K562 (cell line): ENCODE measurements around the gene NOTO. TPM values are rescaled to one million over a fixed set of nuclear protein-coding genes. Genes with fewer than 3 reads are reported as not detected.

Experiments used
- MTA3 ChIP-seq: fragments of 450-650 bp; formaldehyde crosslinking; IDR thresholded peaks from 2 replicates; pipeline ENCODE4 v1.6.1; 2017; ENCODE audit warnings: mild to moderate bottlenecking, borderline replicate concordance
- PCBP2 ChIP-seq: fragments of 200-400 bp; formaldehyde crosslinking; IDR thresholded peaks from 2 replicates; pipeline ENCODE4 v1.6.1; 2018; ENCODE audit warnings: low read length, low read depth, mild to moderate bottlenecking, moderate library complexity; ENCODE audit not compliant: poor library complexity, severe bottlenecking
- YY1 ChIP-seq, 3 experiments: IDR thresholded peaks; 2 replicates each; pipeline ENCODE4 v1.6.1; 2011; ENCODE audit warnings: low read length in 2 of 3, mild to moderate bottlenecking in 2 of 3, moderate library complexity in 2 of 3, borderline replicate concordance in 1 of 3, control low read depth in 1 of 3, low read depth in 1 of 3; ENCODE audit not compliant: insufficient read depth in 3 of 3, insufficient replicate concordance in 2 of 3, control insufficient read depth in 1 of 3, insufficient read length in 1 of 3; ENCODE audit errors: extremely low read depth in 1 of 3
- ZNF282 ChIP-seq: sonication (generic); formaldehyde crosslinking; IDR thresholded peaks from 2 replicates; pipeline ENCODE4 v1.8.1; 2023; ENCODE audit warnings: missing genetic modification reagents
- polyA plus RNA-seq, 8 experiments: library from polyadenylated mRNA; depleted of rRNA in 4 of 8; stranded (reverse) in 5 of 8; unstranded in 3 of 8; fragments of >200 nt; fragmentation: Nextera tagmentation in 2 of 8; fragmentation: Illumina TruSeq in 1 of 8; extraction: Ambion mirVana in 2 of 8; extraction: Trizol in 1 of 8; gene quantifications; 2 replicates each; pipeline versions ENCODE4 v1.2.1 to v1.2.3, GENCODE V29; 2011 to 2014; ENCODE audit warnings: inconsistent platforms in 1 of 8, missing spikeins in 1 of 8
- total RNA-seq, 7 experiments: library from RNA; depleted of rRNA in 6 of 7; stranded (reverse); fragments of >200 nt in 6 of 7; fragmentation: Illumina TruSeq in 2 of 7; extraction: Trizol in 2 of 7; gene quantifications; 2 replicates each; pipeline versions ENCODE4 v1.2.1 to v1.2.3, GENCODE V29; 2011 to 2021; ENCODE audit warnings: low replicate concordance in 1 of 7
- TF ChIP-seq, protein P1 (sequence below): fragments of 250-450 bp; sonication (Bioruptor Pico); IDR thresholded peaks from 2 replicates; pipeline ENCODE4 v1.8.0; 2021; ENCODE audit warnings: borderline replicate concordance, mild to moderate bottlenecking, moderate library complexity; ENCODE audit not compliant: poor library complexity, severe bottlenecking
- TF ChIP-seq, protein P2 (sequence below), 2 experiments: fragments of 450-650 bp; conservative IDR thresholded peaks; 2 replicates each; pipeline ENCODE4 v1.6.1; 2017; ENCODE audit warnings: mild to moderate bottlenecking in 2 of 2, moderate library complexity in 2 of 2

The NOTO gene
- total and polyA plus RNA-seq, 9 of the 15 experiments (the other 6 are each of a cell fraction or from before 2014, with no cell fraction given) = not detected

GRCh38 chr2:73214120-73215035, 12.0 kb downstream of the NOTO start, which contains the start of gene SMYD5 (continued):
- TF ChIP-seq PCBP2 (no peak), ZNF282 (CRISPR knock-in tag) (no peak), MTA3 (0 out of 2 replicates have a peak, but pooled peaks have one; percentile 69), YY1 (IDR thresholded peaks at IDR 0.05; ENCODE audit: borderline replicate concordance in 1 of 3, control insufficient read depth in 1 of 3, extremely low read depth in 1 of 3, insufficient read depth in 3 of 3, insufficient read length in 1 of 3, insufficient replicate concordance in 2 of 3, low read depth in 1 of 3, low read length in 2 of 3) (peak; percentile 97 to 98 (median 97))
- TF ChIP-seq, protein P1, sequence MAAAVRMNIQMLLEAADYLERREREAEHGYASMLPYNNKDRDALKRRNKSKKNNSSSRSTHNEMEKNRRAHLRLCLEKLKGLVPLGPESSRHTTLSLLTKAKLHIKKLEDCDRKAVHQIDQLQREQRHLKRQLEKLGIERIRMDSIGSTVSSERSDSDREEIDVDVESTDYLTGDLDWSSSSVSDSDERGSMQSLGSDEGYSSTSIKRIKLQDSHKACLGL (CRISPR knock-in tag) = peak; percentile 99
- TF ChIP-seq, protein P2, sequence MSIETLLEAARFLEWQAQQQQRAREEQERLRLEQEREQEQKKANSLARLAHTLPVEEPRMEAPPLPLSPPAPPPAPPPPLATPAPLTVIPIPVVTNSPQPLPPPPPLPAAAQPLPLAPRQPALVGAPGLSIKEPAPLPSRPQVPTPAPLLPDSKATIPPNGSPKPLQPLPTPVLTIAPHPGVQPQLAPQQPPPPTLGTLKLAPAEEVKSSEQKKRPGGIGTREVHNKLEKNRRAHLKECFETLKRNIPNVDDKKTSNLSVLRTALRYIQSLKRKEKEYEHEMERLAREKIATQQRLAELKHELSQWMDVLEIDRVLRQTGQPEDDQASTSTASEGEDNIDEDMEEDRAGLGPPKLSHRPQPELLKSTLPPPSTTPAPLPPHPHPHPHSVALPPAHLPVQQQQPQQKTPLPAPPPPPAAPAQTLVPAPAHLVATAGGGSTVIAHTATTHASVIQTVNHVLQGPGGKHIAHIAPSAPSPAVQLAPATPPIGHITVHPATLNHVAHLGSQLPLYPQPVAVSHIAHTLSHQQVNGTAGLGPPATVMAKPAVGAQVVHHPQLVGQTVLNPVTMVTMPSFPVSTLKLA (conservative IDR thresholded peaks at IDR 0.05) = peak; percentile 94 to 98
